HEK293 (cell line): ENCODE results near the gene ARHGAP25.
A peak's percentile ranks its signal among the peaks of the same experiment; 100 is the strongest.

ENCODE experiments used
- CTCF ChIA-PET: fragments of 350-600 bp; formaldehyde crosslinking; extraction: SDS; loops from one replicate; lab custom pipeline; 2021; ENCODE audit warnings: antibody characterized with exemption; lab: Yijun Ruan, JAX
- POLR2A ChIA-PET: fragments of 300-600 bp; formaldehyde crosslinking; extraction: SDS; loops from one replicate; lab custom pipeline; 2020; ENCODE audit warnings: antibody characterized with exemption, inconsistent platforms; lab: Yijun Ruan, JAX
- H3K27ac ChIP-seq: fragments of 200-500 bp; sonication (Bioruptor generic); 2 replicates; pipeline ENCODE4 v1.5.1; 2014; ENCODE audit warnings: low read depth, low read length, control low read depth, inconsistent platforms; ENCODE audit errors: extremely low read depth
- H3K36me3 ChIP-seq, 2 experiments: fragments of 200-500 bp in 1 of 2; sonication (Bioruptor generic) in 1 of 2; 1 replicate in 1 of 2; 2 replicates in 1 of 2; pipeline ENCODE4 v1.5.1; 2014 to 2017; ENCODE audit warnings: inconsistent platforms in 2 of 2, low read length in 2 of 2; ENCODE audit not compliant: control insufficient read depth in 2 of 2, insufficient read depth in 1 of 2
- H3K4me1 ChIP-seq: fragments of 200-500 bp; sonication (Bioruptor generic); 2 replicates; pipeline ENCODE4 v1.5.1; 2014; ENCODE audit warnings: mild to moderate bottlenecking, low read length, inconsistent platforms; ENCODE audit not compliant: control insufficient read depth, insufficient read depth
- H3K4me3 ChIP-seq: 2 replicates; pipeline ENCODE4 v1.5.1; 2011; ENCODE audit warnings: low read depth, mild to moderate bottlenecking, control low read depth, low read length, moderate library complexity
- H3K9me3 ChIP-seq: fragments of 200-500 bp; sonication (Bioruptor generic); 2 replicates; pipeline ENCODE4 v1.5.1; 2014; ENCODE audit warnings: low read depth, low read length, inconsistent platforms; ENCODE audit not compliant: control insufficient read depth, insufficient read depth
- EGR2 ChIP-seq: fragments of 450-650 bp; formaldehyde crosslinking; IDR thresholded peaks from 2 replicates; pipeline ENCODE4 v1.5.1; 2016; ENCODE audit warnings: low read depth, missing biosample characterization, missing genetic modification characterization
- IKZF3 ChIP-seq: fragments of 450-650 bp; IDR thresholded peaks from 2 replicates; pipeline ENCODE4 v1.5.0; 2018; ENCODE audit warnings: missing biosample characterization, mild to moderate bottlenecking, missing genetic modification characterization, moderate library complexity
- MZF1 ChIP-seq: fragments of 450-650 bp; formaldehyde crosslinking; IDR thresholded peaks from 2 replicates; pipeline ENCODE4 v1.5.1; 2017; ENCODE audit warnings: missing biosample characterization, missing genetic modification characterization, borderline replicate concordance
- OSR2 ChIP-seq: fragments of 450-650 bp; formaldehyde crosslinking; IDR thresholded peaks from 2 replicates; pipeline ENCODE4 v1.5.1; 2016; ENCODE audit warnings: missing biosample characterization, missing genetic modification characterization
- OVOL3 ChIP-seq: fragments of 450-650 bp; formaldehyde crosslinking; IDR thresholded peaks from 2 replicates; pipeline ENCODE4 v1.5.1; 2016; ENCODE audit warnings: missing biosample characterization, missing genetic modification characterization
- SP3 ChIP-seq: fragments of 450-650 bp; formaldehyde crosslinking; IDR thresholded peaks from 2 replicates; pipeline ENCODE4 v1.5.1; 2016; ENCODE audit warnings: missing biosample characterization, missing genetic modification characterization
- YY1 ChIP-seq: fragments of 450-650 bp; formaldehyde crosslinking; IDR thresholded peaks from 2 replicates; pipeline ENCODE4 v1.5.1; 2018; ENCODE audit warnings: missing biosample characterization, missing genetic modification characterization
- ZFHX2 ChIP-seq: fragments of 450-650 bp; formaldehyde crosslinking; conservative IDR thresholded peaks from 2 replicates; pipeline ENCODE4 v1.5.1; 2016; ENCODE audit warnings: missing biosample characterization, missing genetic modification characterization
- ZNF10 ChIP-seq: fragments of 450-650 bp; formaldehyde crosslinking; IDR thresholded peaks from 2 replicates; pipeline ENCODE4 v1.5.1; 2017; ENCODE audit warnings: missing biosample characterization, missing genetic modification characterization
- ZNF148 ChIP-seq: fragments of 450-650 bp; formaldehyde crosslinking; IDR thresholded peaks from 2 replicates; pipeline ENCODE4 v1.5.0; 2017; ENCODE audit warnings: missing biosample characterization, missing genetic modification characterization, borderline replicate concordance
- ZNF280C ChIP-seq: fragments of 450-650 bp; formaldehyde crosslinking; IDR thresholded peaks from 2 replicates; pipeline ENCODE4 v1.5.1; 2016; ENCODE audit warnings: missing biosample characterization, missing genetic modification characterization
- ZNF341 ChIP-seq: fragments of 450-650 bp; formaldehyde crosslinking; IDR thresholded peaks from 2 replicates; pipeline ENCODE4; 2016; ENCODE audit warnings: low read depth, missing biosample characterization, missing genetic modification characterization
- ZNF404 ChIP-seq: fragments of 450-650 bp; formaldehyde crosslinking; IDR thresholded peaks from 2 replicates; pipeline ENCODE4 v1.5.1; 2017; ENCODE audit warnings: missing biosample characterization, missing genetic modification characterization
- ZNF530 ChIP-seq: fragments of 450-650 bp; formaldehyde crosslinking; IDR thresholded peaks from 2 replicates; pipeline ENCODE4 v1.5.1; 2016; ENCODE audit warnings: low read depth, missing biosample characterization, missing genetic modification characterization
- ZNF548 ChIP-seq: fragments of 450-650 bp; formaldehyde crosslinking; IDR thresholded peaks from 2 replicates; pipeline ENCODE4 v1.5.1; 2016; ENCODE audit warnings: missing biosample characterization, missing genetic modification characterization
- ZNF558 ChIP-seq: fragments of 450-650 bp; formaldehyde crosslinking; IDR thresholded peaks from 2 replicates; pipeline ENCODE4 v1.5.1; 2016; ENCODE audit warnings: missing biosample characterization, missing genetic modification characterization
- ZNF624 ChIP-seq: fragments of 450-650 bp; formaldehyde crosslinking; IDR thresholded peaks from 2 replicates; pipeline ENCODE4 v1.5.1; 2017; ENCODE audit warnings: missing biosample characterization, missing genetic modification characterization
- ZNF792 ChIP-seq: fragments of 450-650 bp; formaldehyde crosslinking; IDR thresholded peaks from 2 replicates; pipeline ENCODE4 v1.5.1; 2016; ENCODE audit warnings: missing biosample characterization, missing genetic modification characterization
- ZXDB ChIP-seq: fragments of 450-650 bp; formaldehyde crosslinking; IDR thresholded peaks from 2 replicates; pipeline ENCODE4 v1.5.1; 2016; ENCODE audit warnings: missing biosample characterization, missing genetic modification characterization

The ARHGAP25 gene

DNA sequence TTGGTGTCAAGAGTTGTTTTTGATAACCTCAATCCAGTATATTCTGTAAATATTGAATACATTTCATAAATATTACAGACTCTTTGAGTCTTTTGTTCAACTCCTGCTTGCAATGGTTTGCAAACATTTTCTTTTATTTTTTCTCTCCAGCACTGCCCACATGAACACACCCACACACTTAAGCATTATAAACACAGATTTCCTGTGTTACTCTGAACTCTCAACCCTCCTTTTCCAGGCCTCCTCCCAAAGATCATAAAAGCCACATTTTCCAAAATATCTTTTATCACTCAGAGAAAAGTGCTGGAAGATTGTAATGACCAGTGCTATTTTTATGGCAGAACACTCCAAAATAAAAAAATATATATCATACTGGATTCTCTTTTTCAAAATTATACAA lies 20.5 kb downstream of the ARHGAP25 start:
- TF ChIP-seq ZNF624 (tag by site-specific recombination) (no peak), ZNF148 (tag by site-specific recombination) (no peak), MZF1 (tag by site-specific recombination) (no peak), ZNF10 (tag by site-specific recombination) (no peak), ZFHX2 (peak; percentile 63), OVOL3 (tag by site-specific recombination) (no peak), ZNF280C (no peak), EGR2 (tag by site-specific recombination) (peak; percentile 66), SP3 (tag by site-specific recombination) (no peak)
- ChIA-PET POLR2A (no interaction called here), CTCF (interaction anchor here (1.2 to 4.3 kb wide), 4 partner anchors 10 to 171 kb away, joined by 3 to 60 read pairs (median 4); no protein-coding TSS in a partner anchor)
- Histone ChIP-seq H3K36me3 (no peaks in the 10 kb centered on the region), H3K27ac (no peak overlapping the region), H3K4me1 (no peaks in the 10 kb centered on the region), H3K4me3 (no peak overlapping the region), H3K9me3 (no peaks in the 10 kb centered on the region)

DNA sequence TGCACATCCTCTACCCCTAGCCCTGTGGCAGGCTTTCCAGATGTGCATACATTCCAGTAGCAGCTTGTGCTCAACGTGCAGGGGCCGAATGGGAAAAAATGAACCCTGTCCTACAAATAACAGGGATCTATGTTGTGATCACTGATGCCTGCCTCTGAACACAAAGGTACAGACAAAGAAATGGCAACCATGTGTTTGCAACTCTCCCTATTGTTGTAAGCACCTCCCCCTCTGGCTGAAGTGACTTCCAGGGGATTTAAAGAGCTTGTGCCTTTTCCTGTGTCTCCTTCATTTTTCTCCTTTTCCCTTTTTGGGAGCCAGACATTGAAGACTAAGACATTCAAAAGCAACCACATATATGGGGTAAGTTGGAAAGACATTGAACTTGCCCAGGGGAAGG lies 21.6 kb downstream of the ARHGAP25 start:
- no peaks in the 10 kb centered on the region for H3K36me3 ChIP-seq
- CTCF ChIA-PET = interaction anchor here (0.6 to 1.6 kb wide), 5 partner anchors 9 to 161 kb away, joined by 3 to 5 read pairs (median 3); no protein-coding TSS in a partner anchor
- H3K9me3 ChIP-seq = no peaks in the 10 kb centered on the region
- no peak overlapping the region for H3K27ac ChIP-seq
- TF ChIP-seq ZNF548 (tag by site-specific recombination) (no peak), YY1 (tag by site-specific recombination) (no peak), OSR2 (no peak), ZNF530 (tag by site-specific recombination) (no peak), ZNF792 (tag by site-specific recombination) (no peak), ZXDB (no peak), ZNF404 (tag by site-specific recombination) (no peak)
- no peak overlapping the region for H3K4me3 ChIP-seq
- H3K4me1 ChIP-seq = no peaks in the 10 kb centered on the region
- POLR2A ChIA-PET = no interaction called here

- ChIA-PET POLR2A (interaction anchor here (0.6 kb wide), 1 partner anchor 178 kb away, joined by 4 read pairs; no protein-coding TSS in a partner anchor), CTCF (interaction anchor here (0.7 to 2.1 kb wide), 3 partner anchors 82 to 293 kb away, joined by 5 to 6 read pairs (median 5); no protein-coding TSS in a partner anchor)
- Histone ChIP-seq H3K36me3 (no peaks in the 10 kb centered on the region), H3K4me3 (no peak overlapping the region), H3K27ac (no peak overlapping the region), H3K9me3 (no peaks in the 10 kb centered on the region), H3K4me1 (no peaks in the 10 kb centered on the region)
- TF ChIP-seq ZNF341 (tag by site-specific recombination) (no peak), IKZF3 (no peak), ZNF558 (peak; percentile 97)
- TF ChIP-seq, all 188 proteins: peak for 1
These were observed 22.5 kb downstream of the ARHGAP25 start for GRCh38 chr2:68757081-68757480.
